ENCODE measurements around the gene RUNDC3A.
"Not testable (repeated sequence)": the region's sequence is repeated elsewhere in the genome, so short reads cannot be mapped to it uniquely, and the experiment has no call there.

Gene RUNDC3A

DNA sequence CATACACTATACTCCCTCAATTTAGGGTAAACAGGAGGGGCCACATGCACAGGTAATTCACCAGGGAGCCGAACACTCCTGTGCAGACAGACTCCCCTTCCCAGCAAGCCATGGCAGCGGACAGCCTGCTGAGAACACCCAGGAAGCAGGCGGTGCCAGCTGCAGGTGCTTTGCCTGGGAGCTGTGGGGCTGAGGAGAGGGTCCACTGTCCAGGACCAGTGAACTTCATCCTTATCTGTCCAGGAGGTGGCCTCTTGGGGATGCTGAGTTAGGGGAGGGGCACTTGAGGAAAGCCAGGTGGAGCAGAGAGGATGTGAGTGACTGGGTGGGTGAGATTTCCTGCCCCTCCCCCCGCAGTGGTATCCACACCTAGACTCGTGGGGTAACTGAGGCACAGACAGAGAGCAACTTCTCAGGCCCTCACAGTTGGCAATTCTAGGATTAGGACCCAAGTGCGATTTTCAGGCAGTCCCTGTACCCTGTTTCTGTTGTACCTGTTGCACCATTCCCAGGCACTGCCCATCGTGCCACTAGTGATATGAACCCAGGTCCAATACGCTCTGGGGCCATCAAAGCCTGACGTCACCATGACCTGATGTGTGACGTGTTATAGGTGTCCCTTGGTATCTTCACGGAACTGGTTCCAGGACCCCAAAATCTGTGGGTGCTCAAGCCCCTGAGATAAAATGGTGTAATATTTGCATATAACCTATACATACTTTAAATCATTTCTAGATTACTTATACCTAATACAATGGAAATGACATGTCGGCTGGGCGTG, 37.9 kb downstream of the RUNDC3A start:
- DNase-seq = no peak

DNA sequence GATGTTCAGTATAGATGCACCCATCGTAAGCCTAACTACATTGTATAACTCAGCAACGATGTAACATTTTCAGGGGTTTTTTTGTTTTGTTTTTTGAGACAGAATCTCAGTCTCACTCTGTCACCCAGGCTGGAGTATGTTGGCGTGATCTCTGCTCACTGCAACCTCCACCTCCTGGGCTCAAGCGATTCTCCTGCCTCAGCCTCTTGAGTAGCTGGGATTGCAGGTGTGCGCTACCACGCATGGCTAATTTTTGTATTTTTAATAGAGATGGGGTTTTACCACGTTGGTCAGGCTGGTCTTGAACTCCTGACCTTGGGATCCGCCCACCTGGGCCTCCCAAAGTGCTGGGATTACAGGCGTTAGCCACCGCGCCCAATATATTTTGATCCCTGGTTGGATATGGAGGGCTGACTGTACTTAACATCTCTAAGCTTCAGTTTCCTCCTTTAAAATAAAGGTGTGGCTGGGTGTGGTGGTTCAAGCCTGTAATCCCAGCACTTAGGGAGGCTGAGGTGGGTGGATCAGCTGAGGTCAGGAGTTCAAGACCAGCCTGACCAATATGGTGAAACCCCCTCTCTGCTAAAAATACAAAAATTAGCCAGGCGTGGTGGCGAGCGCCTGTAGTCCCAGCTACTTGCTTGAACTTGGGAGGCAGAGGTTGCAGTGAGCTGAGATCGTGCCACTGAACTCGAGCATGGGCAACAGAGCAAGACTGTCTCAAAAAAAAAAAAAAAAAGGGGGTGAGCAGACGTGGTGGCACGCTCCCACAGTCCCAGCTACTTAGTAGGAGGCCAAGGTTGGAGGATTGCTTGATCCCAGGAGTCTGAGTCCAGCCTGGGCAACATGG, 39.0 kb downstream of the RUNDC3A start:
- not testable (repeated sequence) for DNase-seq

DNA sequence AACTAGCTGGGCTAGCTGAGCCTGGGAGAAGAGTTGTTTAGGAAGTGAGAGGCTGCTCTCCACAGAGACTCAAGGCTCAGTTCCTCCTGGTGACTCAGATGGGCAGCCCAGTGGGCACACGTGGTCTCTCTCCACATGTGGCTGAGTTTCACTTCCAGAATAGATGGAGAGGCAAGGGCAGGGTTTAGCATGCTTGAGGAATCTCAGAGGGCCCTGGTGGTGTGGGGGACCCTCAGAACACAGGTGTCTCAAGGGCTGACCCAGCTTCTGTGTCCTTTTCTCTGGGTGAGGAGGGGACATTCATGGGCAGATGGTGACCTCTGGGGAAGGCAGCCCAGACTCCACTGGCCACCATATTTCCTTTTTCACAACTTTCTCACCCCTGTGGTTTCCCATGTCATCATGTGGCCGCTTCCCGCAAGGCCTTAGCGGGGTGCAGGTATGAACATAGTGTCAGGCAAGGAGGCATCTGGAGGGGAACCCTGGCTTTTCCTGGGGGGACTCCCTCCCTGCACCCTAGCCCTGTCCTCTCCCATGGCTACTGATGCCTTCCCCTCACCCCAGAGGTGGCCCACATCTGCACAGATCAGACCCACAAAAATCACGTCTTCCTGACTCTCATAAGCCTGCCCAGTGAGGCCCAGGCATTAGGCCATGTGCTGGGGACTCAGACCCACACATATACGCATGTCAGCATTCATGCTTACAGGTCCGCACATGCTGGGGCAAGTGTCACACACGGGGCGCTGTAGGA, 40.0 kb downstream of the RUNDC3A start:
- no peak for DNase-seq

DNA sequence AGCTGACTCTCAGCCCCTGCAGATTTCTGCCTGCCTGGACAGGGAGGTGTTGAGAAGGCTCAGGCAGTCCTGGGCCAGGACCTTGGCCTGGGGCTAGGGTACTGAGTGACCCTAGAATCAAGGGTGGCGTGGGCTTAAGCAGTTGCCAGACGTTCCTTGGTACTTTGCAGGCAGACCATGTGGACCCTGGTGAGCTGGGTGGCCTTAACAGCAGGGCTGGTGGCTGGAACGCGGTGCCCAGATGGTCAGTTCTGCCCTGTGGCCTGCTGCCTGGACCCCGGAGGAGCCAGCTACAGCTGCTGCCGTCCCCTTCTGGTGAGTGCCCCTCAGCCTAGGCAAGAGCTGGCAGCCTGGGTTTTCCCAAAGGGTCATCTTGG, 40.6 kb downstream of the RUNDC3A start:
- DNase-seq = no peak

DNA sequence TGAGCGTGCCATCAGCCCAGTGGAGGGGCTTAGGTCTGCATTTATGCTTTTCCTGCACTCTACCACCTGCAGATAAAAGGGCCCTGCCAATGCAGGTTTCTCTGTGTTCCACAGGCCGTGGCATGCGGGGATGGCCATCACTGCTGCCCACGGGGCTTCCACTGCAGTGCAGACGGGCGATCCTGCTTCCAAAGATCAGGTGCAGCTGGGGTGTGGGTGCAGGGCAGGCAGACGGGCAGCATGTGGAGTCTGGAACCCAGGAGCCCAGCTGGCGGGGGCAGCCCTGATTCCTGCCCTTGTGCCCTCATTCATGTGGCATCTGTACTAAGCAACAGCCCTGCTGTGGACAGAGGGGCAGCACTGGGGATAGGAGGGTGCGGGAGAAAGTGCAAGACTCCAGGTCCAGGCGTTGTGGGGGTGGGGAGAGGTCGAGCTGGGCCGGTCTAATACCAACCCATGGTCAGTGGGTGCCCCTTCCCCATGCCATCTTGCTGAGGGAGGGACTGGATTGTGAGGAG, 41.2 kb downstream of the RUNDC3A start:
- no peak for DNase-seq

DNA sequence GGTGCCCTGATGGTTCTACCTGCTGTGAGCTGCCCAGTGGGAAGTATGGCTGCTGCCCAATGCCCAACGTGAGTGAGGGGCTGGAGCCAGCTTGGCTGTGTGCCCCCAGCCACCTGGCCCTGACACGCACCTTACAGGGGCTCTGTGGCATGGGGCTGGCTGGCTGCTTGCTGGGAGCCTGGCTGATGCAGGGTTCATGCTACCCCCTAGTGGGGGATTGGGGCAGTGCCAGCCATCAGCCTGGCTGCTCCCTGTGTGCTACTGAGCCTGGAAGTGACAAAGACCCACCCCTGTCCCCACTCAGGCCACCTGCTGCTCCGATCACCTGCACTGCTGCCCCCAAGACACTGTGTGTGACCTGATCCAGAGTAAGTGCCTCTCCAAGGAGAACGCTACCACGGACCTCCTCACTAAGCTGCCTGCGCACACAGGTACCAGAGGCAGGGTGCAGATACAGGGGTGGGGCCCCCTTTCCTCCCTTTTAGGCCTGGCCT, 42.4 kb downstream of the RUNDC3A start:
- DNase-seq = peak in 1 of 2 experiments; percentile 28

DNA sequence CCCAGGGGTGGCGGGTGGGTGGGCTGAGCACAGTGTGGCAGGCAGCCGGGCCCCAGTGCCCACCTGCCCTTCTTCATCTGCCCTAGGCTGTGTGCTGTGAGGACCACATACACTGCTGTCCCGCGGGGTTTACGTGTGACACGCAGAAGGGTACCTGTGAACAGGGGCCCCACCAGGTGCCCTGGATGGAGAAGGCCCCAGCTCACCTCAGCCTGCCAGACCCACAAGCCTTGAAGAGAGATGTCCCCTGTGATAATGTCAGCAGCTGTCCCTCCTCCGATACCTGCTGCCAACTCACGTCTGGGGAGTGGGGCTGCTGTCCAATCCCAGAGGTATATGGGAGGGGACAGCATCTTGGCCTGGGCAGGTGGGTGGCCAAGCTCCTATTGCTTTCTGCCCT, 43.1 kb downstream of the RUNDC3A start:
- no peak for DNase-seq

DNA sequence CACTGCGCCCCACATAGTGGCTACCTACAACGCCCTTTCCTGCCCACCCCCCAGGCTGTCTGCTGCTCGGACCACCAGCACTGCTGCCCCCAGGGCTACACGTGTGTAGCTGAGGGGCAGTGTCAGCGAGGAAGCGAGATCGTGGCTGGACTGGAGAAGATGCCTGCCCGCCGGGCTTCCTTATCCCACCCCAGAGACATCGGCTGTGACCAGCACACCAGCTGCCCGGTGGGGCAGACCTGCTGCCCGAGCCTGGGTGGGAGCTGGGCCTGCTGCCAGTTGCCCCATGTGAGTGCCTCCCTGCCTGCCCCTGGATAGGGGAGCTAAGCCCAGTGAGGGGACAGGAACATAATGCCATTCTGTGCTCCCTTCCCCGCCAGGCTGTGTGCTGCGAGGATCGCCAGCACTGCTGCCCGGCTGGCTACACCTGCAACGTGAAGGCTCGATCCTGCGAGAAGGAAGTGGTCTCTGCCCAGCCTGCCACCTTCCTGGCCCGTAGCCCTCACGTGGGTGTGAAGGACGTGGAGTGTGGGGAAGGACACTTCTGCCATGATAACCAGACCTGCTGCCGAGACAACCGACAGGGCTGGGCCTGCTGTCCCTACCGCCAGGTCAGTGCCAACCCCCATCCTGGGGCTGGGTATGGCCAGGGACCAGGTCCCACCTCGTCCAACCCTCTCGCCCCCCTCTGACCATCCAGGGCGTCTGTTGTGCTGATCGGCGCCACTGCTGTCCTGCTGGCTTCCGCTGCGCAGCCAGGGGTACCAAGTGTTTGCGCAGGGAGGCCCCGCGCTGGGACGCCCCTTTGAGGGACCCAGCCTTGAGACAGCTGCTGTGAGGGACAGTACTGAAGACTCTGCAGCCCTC, 43.8 kb downstream of the RUNDC3A start:
- DNase-seq = no peak

DNA sequence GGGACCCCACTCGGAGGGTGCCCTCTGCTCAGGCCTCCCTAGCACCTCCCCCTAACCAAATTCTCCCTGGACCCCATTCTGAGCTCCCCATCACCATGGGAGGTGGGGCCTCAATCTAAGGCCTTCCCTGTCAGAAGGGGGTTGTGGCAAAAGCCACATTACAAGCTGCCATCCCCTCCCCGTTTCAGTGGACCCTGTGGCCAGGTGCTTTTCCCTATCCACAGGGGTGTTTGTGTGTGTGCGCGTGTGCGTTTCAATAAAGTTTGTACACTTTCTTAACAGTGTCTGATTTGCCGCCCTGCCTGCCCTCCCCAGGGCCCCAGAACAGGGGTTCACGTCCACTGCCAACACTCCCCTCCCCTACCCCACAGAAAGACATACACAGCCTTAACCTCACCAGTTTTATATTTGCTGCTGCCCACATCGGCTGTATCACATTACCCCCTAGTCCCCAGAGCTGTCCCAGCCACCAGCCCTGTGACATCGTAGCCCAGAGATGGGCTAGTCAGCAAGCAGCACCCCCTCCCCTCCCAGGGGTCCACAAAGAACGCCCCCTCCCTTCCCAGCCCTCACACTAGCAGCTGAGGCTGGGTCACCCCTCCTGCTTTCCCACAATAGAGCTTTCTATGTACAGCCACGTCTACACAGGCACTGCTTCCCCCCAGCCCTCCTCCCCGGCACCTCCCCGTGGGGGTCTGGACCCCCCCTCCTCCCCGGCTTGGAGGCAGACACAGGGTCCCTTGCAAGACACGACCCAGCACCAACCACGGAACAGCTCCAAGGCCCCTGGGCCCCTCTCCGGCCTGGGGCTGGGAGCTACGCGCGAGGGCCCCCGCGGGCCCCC, 44.6 kb downstream of the RUNDC3A start:
- no peak for DNase-seq

DNA sequence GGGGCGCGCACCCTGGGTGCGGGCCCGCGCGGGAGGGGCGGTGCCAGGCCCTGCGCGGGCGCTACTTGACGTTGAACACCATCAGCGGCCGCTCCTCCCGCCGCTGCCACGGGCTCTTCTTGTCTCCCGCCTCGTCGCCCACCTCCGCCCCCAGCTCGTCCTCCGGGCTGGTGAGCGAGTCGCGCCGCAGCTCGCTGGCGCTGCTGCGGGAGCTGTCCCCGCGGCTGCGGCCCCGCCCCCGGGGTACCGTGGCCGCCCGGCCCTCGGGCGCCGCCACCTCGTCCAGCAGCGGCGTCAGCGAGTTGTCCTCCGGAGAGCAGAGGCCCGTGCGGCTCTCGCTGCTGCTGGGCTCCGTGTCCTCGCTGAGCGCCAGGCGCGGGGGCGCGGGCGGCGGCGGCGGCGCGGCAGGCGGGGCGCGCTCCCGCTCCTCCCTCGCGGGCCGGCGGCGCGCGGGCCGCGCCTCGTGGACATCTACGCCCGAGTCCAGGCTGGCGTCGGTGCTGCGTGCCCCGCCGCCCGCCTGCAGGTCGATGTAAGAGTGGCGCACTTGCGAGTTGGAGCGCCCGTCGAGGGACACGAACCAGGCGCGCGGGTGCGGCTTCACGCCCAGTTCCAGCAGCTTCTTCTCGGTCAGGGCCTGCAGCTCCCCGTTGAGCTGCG, 45.4 kb downstream of the RUNDC3A start:
- DNase-seq = no peak

DNA sequence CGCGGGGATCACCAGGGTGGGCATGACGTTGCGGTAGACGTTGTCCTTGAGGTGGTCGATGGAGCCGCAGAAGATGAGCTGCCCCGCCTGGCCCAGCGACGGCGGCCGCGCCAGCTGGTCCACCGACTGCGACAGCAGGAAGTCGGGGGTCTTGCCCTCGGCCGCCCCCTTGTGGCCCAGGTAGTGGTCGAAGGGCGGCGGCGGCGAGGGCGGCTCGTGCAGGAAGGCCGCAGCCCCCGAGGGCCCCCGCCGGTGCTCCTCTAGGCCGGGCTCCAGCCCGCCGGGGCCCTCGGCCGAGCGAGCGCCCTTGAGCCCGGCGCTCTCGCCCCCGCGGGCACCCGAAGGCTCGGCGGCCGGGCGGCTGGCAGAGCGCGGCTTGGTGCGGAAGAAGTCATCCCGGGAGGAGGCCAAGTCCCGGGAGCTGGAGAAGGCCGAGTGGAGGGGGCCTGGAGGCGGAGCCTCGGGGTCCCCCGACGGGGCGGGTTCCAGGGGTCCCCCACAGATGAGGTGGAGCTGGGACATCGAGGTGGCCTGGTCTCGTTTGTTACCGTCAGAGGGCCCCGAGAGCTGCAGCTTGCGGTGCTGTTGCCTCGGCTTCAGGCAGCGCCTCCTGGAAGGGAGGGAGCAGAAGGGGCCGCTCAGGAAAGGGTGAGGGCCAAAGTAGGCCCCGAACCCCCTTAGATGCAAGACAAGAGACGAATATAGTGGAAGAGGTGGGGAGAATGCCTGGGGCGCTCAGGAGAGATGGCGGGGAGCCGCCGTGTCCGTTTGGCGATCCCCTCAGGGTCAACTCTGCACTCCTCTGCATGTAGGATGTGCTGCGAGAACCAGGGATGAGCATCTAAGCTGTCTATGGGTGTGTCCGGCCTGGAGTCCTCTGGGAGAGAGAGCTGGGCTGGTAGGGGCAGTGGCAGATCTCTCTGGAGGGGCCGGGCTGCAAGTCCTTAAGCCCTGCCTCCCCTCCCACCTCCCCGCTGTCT, 46.5 kb downstream of the RUNDC3A start:
- DNase-seq = no peak

DNA sequence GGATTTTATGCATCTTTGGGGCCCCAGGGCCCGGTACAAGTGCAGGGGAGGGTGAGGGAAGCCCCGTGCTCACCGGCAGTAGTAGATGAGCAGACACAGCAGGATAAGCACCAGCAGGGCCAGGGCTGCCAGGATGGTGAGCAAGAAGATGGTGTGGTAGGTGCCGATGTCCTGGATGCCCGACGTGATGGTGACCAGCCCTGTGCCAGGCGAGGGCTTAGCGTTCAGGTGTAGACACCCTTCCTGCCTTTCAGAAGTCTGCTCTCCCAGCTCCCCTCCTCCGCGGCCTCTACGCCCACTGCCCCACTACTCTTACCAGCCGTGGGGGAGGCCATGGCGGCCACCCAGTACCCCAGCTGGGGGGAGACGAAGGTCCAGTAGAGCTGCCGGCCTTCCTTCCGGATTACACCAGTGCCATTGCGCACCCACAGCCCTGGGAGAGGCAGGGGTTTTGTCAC, 47.3 kb downstream of the RUNDC3A start:
- DNase-seq = no peak

DNA sequence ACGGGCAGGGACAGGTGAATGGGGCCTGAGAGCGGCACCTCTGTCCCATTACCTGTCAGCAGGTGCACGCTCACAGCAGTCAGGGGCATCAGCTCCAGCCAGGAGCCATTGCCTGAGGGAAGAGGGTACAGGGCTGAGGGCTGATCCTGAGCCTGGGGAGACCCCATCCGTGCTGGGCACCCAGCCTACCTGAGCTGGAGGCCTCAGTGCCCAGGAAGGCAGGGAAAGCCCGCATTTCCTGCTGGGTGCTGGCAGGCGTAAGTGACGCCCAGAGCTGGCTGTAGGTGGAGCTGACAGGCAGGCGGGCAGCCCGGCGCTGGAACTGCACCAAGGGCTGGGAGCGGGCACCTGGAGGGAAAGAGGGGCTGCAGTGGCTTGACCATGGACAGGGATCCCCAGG, 47.8 kb downstream of the RUNDC3A start:
- DNase-seq = no peak

DNA sequence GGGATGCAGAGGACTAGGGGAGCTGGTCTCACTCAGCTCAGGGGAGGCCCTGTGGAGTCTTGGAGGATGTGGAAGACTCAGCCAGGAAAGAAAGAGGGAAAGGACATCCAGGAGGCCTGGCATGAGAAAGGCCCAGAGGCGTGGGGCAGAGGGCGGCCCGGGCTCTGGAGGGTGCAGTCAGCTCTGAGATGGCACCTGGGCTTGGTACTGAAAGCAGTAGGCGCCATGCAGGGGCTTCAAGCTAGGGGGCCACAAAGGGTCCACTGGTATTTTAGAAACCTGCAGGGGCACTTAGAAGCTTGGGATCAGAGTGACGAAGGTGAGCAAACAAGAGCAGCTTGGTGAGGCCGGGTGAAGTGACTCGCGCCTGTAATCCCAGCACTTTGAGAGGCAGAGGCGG, 49.7 kb downstream of the RUNDC3A start:
- DNase-seq = no peak

DNA sequence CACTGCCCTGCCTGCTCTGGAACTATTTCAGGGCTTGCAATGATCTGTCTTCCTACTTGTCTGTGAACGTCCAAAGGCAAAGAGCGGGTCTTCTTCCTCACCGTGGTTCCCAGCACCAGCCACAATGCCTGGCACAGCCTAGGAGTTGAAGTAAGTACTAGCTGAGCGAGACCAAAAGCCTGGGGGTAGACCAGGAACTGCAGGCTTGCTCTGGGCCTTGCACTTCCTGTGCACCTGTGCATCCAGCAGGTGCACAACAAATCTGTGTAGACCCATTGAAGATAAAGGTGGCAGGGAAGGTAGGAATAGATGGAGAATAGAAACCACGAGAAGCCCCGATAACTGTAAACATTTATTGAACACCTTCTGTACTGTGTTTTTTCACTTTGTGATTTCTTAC, 50.6 kb downstream of the RUNDC3A start:
- DNase-seq = no peak

DNA sequence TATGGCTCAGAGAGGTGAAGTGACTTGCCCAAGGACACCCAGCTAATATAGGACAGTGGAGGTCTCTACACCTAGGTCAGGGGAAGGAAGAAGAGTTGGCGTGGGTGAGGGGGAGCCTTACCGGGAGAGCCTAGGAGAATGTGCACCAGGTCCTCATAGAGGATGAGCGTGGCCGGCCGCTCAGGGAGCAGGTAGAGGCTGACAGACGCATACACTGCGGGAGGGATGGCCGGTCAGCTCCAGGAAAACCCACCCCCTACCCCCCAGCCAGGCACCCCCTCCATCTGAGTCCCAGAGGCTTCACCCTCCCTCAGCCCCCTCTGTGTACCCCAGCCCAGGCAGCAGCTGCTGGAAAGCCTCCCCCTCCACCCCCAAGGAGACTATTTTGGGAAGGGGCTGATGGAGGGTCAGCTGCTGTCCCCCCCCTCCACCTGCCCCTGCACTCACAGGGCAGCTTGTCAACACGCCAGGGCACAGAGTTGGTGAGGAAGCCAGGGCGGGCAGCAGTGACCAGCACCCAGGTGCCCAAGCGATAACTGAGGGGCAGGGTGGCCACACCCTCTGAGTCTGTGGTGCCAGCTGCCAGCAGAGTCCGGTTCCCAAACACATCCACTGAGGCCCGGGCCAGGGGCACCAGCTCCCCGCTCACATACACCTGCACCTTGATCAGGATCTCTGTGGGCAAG, 51.2 kb downstream of the RUNDC3A start:
- no peak for DNase-seq

DNA sequence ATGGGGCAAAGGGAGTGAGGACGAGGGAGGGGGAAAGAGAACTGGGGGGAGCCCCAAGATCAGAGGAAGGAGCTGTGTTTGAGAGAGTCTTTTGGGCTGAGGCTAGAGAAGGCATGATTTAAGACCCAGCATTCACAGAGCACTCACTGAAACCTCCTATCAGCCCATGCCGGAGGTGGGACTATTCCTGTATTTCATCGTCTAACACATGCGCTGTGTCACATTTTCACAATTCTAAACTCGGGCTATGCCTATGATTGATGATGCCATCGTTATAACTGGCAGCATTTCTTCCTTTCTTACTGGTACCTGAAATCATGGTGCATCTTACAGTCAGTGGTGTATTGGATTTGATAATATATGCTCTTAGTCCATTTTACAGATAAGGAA, 51.7 kb downstream of the RUNDC3A start:
- no peak for DNase-seq

DNA sequence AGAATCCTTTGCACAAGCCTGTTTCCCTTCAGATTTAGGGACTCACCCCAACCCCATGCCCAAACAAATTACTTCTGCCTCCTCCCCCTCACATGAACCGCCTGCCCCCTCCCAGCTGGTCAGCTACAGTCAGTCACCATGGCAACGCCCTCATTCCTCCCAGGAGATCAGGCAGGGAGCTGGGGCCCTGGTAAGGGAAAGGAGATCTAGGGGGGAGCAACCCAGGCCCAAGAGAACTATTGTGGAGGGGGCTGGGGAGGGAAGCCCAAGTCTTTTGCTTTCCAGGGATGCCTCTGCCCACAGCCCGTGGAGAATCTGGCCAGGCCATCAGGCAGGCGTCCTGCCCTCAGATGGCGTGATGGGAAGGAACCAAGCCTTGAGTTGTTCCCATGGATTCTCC, 52.4 kb downstream of the RUNDC3A start:
- DNase-seq = no peak
